K562 (cell line): ENCODE results near the gene FLAD1. TPM values are rescaled to one million over a fixed set of nuclear protein-coding genes. Genes with fewer than 3 reads are reported as not detected.
A peak's percentile ranks its signal among the peaks of the same experiment; 100 is the strongest.

Source experiments
- AFF4 ChIP-seq: sonication (generic); formaldehyde crosslinking; IDR thresholded peaks from 2 replicates; pipeline ENCODE4 v1.8.0; 2023; ENCODE audit warnings: mild to moderate bottlenecking, missing genetic modification reagents
- CHCHD3 ChIP-seq: fragments of 250-450 bp; sonication (Bioruptor Pico); IDR thresholded peaks from 2 replicates; pipeline ENCODE4 v2.1.2; 2022; ENCODE audit warnings: mild to moderate bottlenecking
- DPF2 ChIP-seq: fragments of 450-650 bp; IDR thresholded peaks from 2 replicates; pipeline ENCODE4 v1.6.1; 2016
- EP300 ChIP-seq: IDR thresholded peaks from 2 replicates; pipeline ENCODE4 v1.6.1; 2012; ENCODE audit warnings: low read length, improper control_type of control experiment
- GABPB1 ChIP-seq: sonication (generic); formaldehyde crosslinking; IDR thresholded peaks from 2 replicates; pipeline ENCODE4 v1.8.0; 2022; ENCODE audit warnings: mild to moderate bottlenecking, missing genetic modification reagents
- GTF2F1 ChIP-seq: IDR thresholded peaks from 2 replicates; pipeline ENCODE4 v1.6.1; 2011; ENCODE audit warnings: low read depth, low read length, improper control_type of control experiment
- HLTF ChIP-seq: fragments of 450-650 bp; IDR thresholded peaks from 2 replicates; pipeline ENCODE4 v1.6.1; 2016
- HOMEZ ChIP-seq: fragments of 250-450 bp; sonication (Bioruptor Pico); IDR thresholded peaks from 2 replicates; pipeline ENCODE4 v1.4.0; 2020; ENCODE audit warnings: mild to moderate bottlenecking, moderate library complexity
- MAFG ChIP-seq: fragments of 450-650 bp; conservative IDR thresholded peaks from 2 replicates; pipeline ENCODE4 v1.6.1; 2016; ENCODE audit warnings: missing genetic modification characterization, missing compliant biosample characterization
- MAX ChIP-seq: sonication (generic); formaldehyde crosslinking; IDR thresholded peaks from 2 replicates; pipeline ENCODE4 v1.9.0; 2022; ENCODE audit warnings: mild to moderate bottlenecking, missing genetic modification reagents
- MCM5 ChIP-seq: fragments of 450-650 bp; IDR thresholded peaks from 2 replicates; pipeline ENCODE4 v1.6.1; 2016; ENCODE audit warnings: low read depth
- NBN ChIP-seq: fragments of 450-650 bp; IDR thresholded peaks from 2 replicates; pipeline ENCODE4 v1.6.1; 2016; ENCODE audit warnings: low read depth, mild to moderate bottlenecking
- NFRKB ChIP-seq: fragments of 450-650 bp; IDR thresholded peaks from 2 replicates; pipeline ENCODE4 v1.6.1; 2016; ENCODE audit warnings: low read depth
- POLR2AphosphoS5 ChIP-seq: IDR thresholded peaks from 2 replicates; pipeline ENCODE4 v1.6.1; 2011; ENCODE audit warnings: mild to moderate bottlenecking, low read depth, low read length, moderate library complexity; ENCODE audit not compliant: control insufficient read depth, insufficient read depth
- PTBP1 ChIP-seq: fragments of 200-400 bp; formaldehyde crosslinking; IDR thresholded peaks from 2 replicates; pipeline ENCODE4 v1.6.1; 2017; ENCODE audit warnings: low read depth, low read length
- RBFOX2 ChIP-seq: fragments of 200-400 bp; formaldehyde crosslinking; IDR thresholded peaks from 2 replicates; pipeline ENCODE4 v1.6.1; 2017; ENCODE audit warnings: low read depth, mild to moderate bottlenecking, low read length, moderate library complexity
- RHOXF2B ChIP-seq: fragments of 250-450 bp; sonication (Bioruptor Pico); conservative IDR thresholded peaks from 2 replicates; pipeline ENCODE4 v1.5.1; 2021
- SETDB1 ChIP-seq: IDR thresholded peaks from one replicate; pipeline ENCODE4 v1.6.1; 2012; ENCODE audit warnings: low read length, control low read depth, inconsistent platforms
- SRF ChIP-seq, 2 experiments: fragments of 250-450, 450-650 bp in 1 of 2; sonication (Bioruptor Pico) in 1 of 2; sonication (generic) in 1 of 2; formaldehyde crosslinking; IDR thresholded peaks; 2 replicates each; pipeline versions ENCODE4 v1.5.0 to v1.5.1; 2020 to 2022; ENCODE audit warnings: mild to moderate bottlenecking in 1 of 2, missing genetic modification reagents in 1 of 2
- TARDBP ChIP-seq: fragments of 450-650 bp; IDR thresholded peaks from 2 replicates; pipeline ENCODE4 v1.6.1; 2016
- TRIM24 ChIP-seq, 2 experiments: fragments of 450-650 bp; IDR thresholded peaks; 2 replicates each; pipeline ENCODE4 v1.6.1; 2016
- XRCC3 ChIP-seq: fragments of 450-650 bp; IDR thresholded peaks from 2 replicates; pipeline ENCODE4 v1.6.1; 2017; ENCODE audit warnings: mild to moderate bottlenecking, moderate library complexity
- ZFP1 ChIP-seq: fragments of 450-650 bp; formaldehyde crosslinking; IDR thresholded peaks from 2 replicates; pipeline ENCODE4 v1.4.0; 2020; ENCODE audit warnings: mild to moderate bottlenecking, mixed read lengths
- ZNF431 ChIP-seq: sonication (generic); formaldehyde crosslinking; IDR thresholded peaks from 2 replicates; pipeline ENCODE4 v1.8.0; 2022; ENCODE audit warnings: mild to moderate bottlenecking, missing genetic modification reagents
- ZNF76 ChIP-seq: fragments of 250-450 bp; sonication (Bioruptor Pico); IDR thresholded peaks from 2 replicates; pipeline ENCODE4 v1.4.0; 2020; ENCODE audit warnings: mild to moderate bottlenecking, moderate library complexity, borderline replicate concordance
- ZNF766 ChIP-seq: fragments of 200-800 bp; sonication (Bioruptor generic); conservative IDR thresholded peaks from 2 replicates; pipeline ENCODE4 v1.6.1; 2016; ENCODE audit warnings: missing genetic modification characterization, missing compliant biosample characterization
- ZSCAN29 ChIP-seq: fragments of 450-650 bp; IDR thresholded peaks from 2 replicates; pipeline ENCODE4 v1.6.1; 2017
- polyA plus RNA-seq, 8 experiments: library from polyadenylated mRNA; depleted of rRNA in 4 of 8; stranded (reverse) in 5 of 8; unstranded in 3 of 8; fragments of >200 nt; fragmentation: Nextera tagmentation in 2 of 8; fragmentation: Illumina TruSeq in 1 of 8; extraction: Ambion mirVana in 2 of 8; extraction: Trizol in 1 of 8; gene quantifications; 2 replicates each; pipeline versions ENCODE4 v1.2.1 to v1.2.3, GENCODE V29; 2011 to 2014; ENCODE audit warnings: inconsistent platforms in 1 of 8, missing spikeins in 1 of 8
- total RNA-seq, 7 experiments: library from RNA; depleted of rRNA in 6 of 7; stranded (reverse); fragments of >200 nt in 6 of 7; fragmentation: Illumina TruSeq in 2 of 7; extraction: Trizol in 2 of 7; gene quantifications; 2 replicates each; pipeline versions ENCODE4 v1.2.1 to v1.2.3, GENCODE V29; 2011 to 2021; ENCODE audit warnings: low replicate concordance in 1 of 7

The FLAD1 gene
- total and polyA plus RNA-seq, 9 of the 15 experiments (the other 6 are each of a cell fraction or from before 2014, with no cell fraction given): 24.9 to 85.8 (median 67.0) TPM

DNA sequence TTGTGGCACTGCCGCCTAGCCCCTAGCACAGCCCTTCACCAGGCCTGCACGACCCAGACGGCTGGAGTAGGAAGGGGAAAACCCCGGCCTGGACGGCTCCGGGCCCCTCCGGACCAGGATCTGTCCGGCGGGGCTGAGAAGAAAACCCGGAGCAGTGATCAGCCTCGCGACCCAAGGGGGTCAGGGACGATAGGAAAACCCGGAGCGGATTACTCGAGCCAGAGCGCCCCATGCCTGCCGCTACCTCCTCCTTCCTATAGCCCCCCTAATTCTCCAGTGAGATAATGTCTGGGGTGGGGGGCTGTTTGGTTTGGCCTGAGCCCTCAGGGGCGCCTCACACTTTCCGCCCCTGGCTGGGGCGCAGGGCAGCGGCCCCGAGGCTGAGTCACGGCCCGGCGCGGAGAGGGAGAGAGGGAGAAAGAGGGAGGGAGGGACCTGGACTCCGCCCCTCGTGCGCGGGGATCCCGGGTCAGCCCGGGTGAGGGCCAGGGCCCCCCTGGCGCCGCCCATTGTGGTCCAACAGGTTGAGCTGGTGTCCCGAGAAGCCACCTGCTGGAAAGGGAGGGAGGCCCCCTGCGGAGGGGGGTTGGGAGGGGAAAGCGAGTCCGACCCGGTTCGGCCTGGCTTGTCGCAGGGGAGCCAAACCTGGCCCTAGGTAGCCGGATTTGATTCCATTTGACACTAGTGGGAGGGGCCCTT is 17.7 kb downstream of the FLAD1 start (continued):
- 0 out of 2 replicates have a peak, but pooled peaks have one; percentile 17 for TF ChIP-seq CHCHD3 (CRISPR knock-in tag)
- no peak; the same call in 1 of the 2 replicates for TF ChIP-seq GTF2F1
- 0 out of 2 replicates have a peak, but pooled peaks have one; percentile 44 for TF ChIP-seq PTBP1
- TF ChIP-seq RHOXF2B: no peak; the same call in 1 of the 2 replicates
- peak; percentile 96 for TF ChIP-seq DPF2
- peak; percentile 71 for TF ChIP-seq GABPB1 (CRISPR knock-in tag)
- peak; percentile 24 to 64; a peak in 2 of 4 replicates for TF ChIP-seq TRIM24 (IDR thresholded peaks at IDR 0.05)
- peak; percentile 84 for TF ChIP-seq NFRKB
- TF ChIP-seq SETDB1: no peak
- TF ChIP-seq SRF (CRISPR knock-in tag; IDR thresholded peaks at IDR 0.05): peak in 1 of 2 experiments; percentile 67; a peak in 2 of 4 replicates
- no peak for TF ChIP-seq ZNF766 (CRISPR knock-in tag)
- peak; percentile 86 for TF ChIP-seq MAFG (tag)
- TF ChIP-seq NBN: peak; percentile 97
- TF ChIP-seq EP300: peak; percentile 57
- TF ChIP-seq XRCC3: no peak
- TF ChIP-seq HOMEZ (CRISPR knock-in tag): 0 out of 2 replicates have a peak, but pooled peaks have one; percentile 18
- peak; percentile 90 for TF ChIP-seq RBFOX2
- TF ChIP-seq ZFP1: no peak
- TF ChIP-seq ZSCAN29: peak; percentile 93
- TF ChIP-seq MCM5: no peak
- peak; percentile 69 for TF ChIP-seq MAX (CRISPR knock-in tag)
- TF ChIP-seq ZNF76 (CRISPR knock-in tag): 0 out of 2 replicates have a peak, but pooled peaks have one; percentile 68
- TF ChIP-seq HLTF: peak; percentile 73; the same call in 1 of the 2 replicates
- TF ChIP-seq TARDBP: peak; percentile 88
- peak; percentile 65 for TF ChIP-seq POLR2AphosphoS5
- 0 out of 2 replicates have a peak, but pooled peaks have one; percentile 54 for TF ChIP-seq ZNF431 (CRISPR knock-in tag)
- no peak for TF ChIP-seq AFF4 (CRISPR knock-in tag)
